PC-9 (cell line): ENCODE results near the gene FADD. TPM values are rescaled to one million over a fixed set of nuclear protein-coding genes. Genes with fewer than 3 reads are reported as not detected.

Experiments used
- BruUV-seq: library from RNA; stranded (reverse); fragments of 400-500 nt; replicated peaks from 2 replicates; lab custom pipeline; 2021; lab: Mats Ljungman, UMichigan
- CTCF ChIA-PET: fragments of 300-600 bp; sonication (Branson Sonifier 250); formaldehyde crosslinking; loops from one replicate; lab custom pipeline; 2022; ENCODE audit warnings: antibody characterized with exemption; lab: Charles Lee
- POLR2A ChIA-PET: fragments of 300-600 bp; sonication (Branson Sonifier 250); formaldehyde crosslinking; loops from one replicate; lab custom pipeline; 2022; ENCODE audit warnings: antibody characterized with exemption; ENCODE audit not compliant: unreplicated experiment; lab: Charles Lee
- DNase-seq, 2 experiments: peaks; one replicate each; pipeline versions ENCODE4 v3.0.0 to v3.0.0-alpha.2; 2015 to 2022; ENCODE audit warnings: mixed read lengths in 1 of 2
- H2AFZ ChIP-seq: fragments of 200-600 bp; sonication (generic); 2 replicates; pipeline ENCODE4 v1.8.1; 2017; ENCODE audit warnings: antibody characterized with exemption
- H3F3A ChIP-seq: fragments of 200-600 bp; sonication (generic); 2 replicates; pipeline ENCODE4 v1.8.1; 2017; ENCODE audit warnings: antibody characterized with exemption, mild to moderate bottlenecking, low read depth; ENCODE audit not compliant: insufficient read depth
- H3K27ac ChIP-seq: fragments of 200-600 bp; sonication (generic); 2 replicates; pipeline ENCODE4 v1.6.1; 2016; ENCODE audit warnings: mixed run types
- H3K27me3 ChIP-seq: fragments of 200-600 bp; sonication (generic); 2 replicates; pipeline ENCODE4 v1.6.1; 2016; ENCODE audit warnings: low read depth, mixed run types; ENCODE audit not compliant: insufficient read depth
- H3K36me3 ChIP-seq: fragments of 200-600 bp; sonication (generic); 2 replicates; pipeline ENCODE4 v1.6.1; 2016; ENCODE audit warnings: low read depth, mixed run types
- H3K4me1 ChIP-seq: fragments of 200-600 bp; sonication (generic); replicated peaks from 2 replicates; pipeline ENCODE4 v1.6.1; 2016; ENCODE audit warnings: mixed run types; ENCODE audit not compliant: insufficient read depth
- H3K4me2 ChIP-seq: fragments of 200-600 bp; sonication (generic); 2 replicates; pipeline ENCODE4 v1.6.1; 2017; ENCODE audit warnings: mixed run types
- H3K4me3 ChIP-seq: fragments of 200-600 bp; sonication (generic); 2 replicates; pipeline ENCODE4 v1.6.1; 2016; ENCODE audit warnings: mixed run types
- H3K79me2 ChIP-seq: fragments of 200-600 bp; sonication (generic); 2 replicates; pipeline ENCODE4 v1.6.1; 2017; ENCODE audit warnings: low read depth, mixed run types
- H3K9me2 ChIP-seq: fragments of 200-600 bp; sonication (generic); 2 replicates; pipeline ENCODE4 v1.8.1; 2017; ENCODE audit warnings: mild to moderate bottlenecking; ENCODE audit not compliant: insufficient read depth
- H3K9me3 ChIP-seq: fragments of 200-600 bp; sonication (generic); 2 replicates; pipeline ENCODE4 v1.8.1; 2016; ENCODE audit warnings: low read depth; ENCODE audit not compliant: insufficient read depth
- H4K20me1 ChIP-seq: fragments of 200-600 bp; sonication (generic); 2 replicates; pipeline ENCODE4 v1.8.1; 2017; ENCODE audit not compliant: insufficient read depth
- EZH2 ChIP-seq: fragments of 200-600 bp; sonication (generic); IDR thresholded peaks from 2 replicates; pipeline ENCODE4 v1.8.0; 2017; ENCODE audit warnings: antibody characterized with exemption, low read depth
- intact Hi-C: fragments of 100-400 bp; cut with micrococcal nuclease; formaldehyde crosslinking; loops from one replicate; pipeline ENCODE4 v1.10.0; 2022; ENCODE audit not compliant: unreplicated experiment
- total RNA-seq: library from RNA; stranded (reverse); gene quantifications from 2 replicates; pipeline ENCODE4 v1.2.3, GENCODE V29; 2021
- TF ChIP-seq, protein P1 (sequence below): fragments of 200-600 bp; sonication (generic); conservative IDR thresholded peaks from 2 replicates; pipeline ENCODE4 v1.6.1; 2017; ENCODE audit warnings: mixed run types, antibody characterized with exemption, mild to moderate bottlenecking, moderate library complexity

Gene FADD
- total RNA-seq, 1 experiment from 2014 or later: 47.8 TPM

DNA sequence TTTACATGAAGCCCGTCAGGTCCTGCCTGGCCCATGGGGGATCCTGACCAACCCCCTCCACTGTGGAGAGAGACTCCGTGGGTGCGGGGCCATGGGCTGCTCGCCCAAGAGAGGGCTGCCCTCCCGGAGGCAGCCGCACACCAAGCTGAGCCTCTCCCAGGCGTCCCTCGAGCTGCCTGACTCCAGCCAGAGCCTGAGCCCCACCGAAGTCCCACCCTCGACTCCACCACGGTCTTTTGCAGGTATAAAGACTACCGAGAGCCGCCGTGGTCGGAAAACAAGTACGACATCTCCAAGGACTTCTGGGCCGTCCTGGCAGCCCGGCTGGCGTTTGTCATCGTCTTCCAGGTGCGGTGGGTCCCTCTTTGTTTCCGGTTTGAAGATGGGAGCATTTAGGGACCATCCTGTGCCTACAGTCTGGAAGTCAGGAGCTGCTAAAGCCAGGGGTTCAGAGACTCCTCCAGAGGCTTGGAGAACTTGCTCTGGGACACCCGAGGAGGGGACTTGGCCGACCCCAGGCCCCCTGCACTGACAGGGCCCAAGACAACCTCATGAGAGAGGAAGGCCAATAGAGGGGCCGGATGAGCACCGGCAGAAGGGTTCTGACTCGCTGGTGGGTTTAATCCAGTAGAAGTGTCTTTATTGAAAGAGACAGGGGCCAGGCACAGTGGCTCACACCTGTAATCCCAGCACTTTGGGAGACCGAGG, 17.6 kb upstream of the FADD start:
- H3F3A ChIP-seq: peaks cover 91% of the 10 kb centered on the region
- ChIA-PET CTCF (no interaction called here), POLR2A (no interaction called here)
- H3K4me3 ChIP-seq: no peak overlapping the region
- no peaks in the 10 kb centered on the region for H3K4me1 ChIP-seq
- no peak overlapping the region for H3K4me2 ChIP-seq
- no TSS peak for BruUV-seq
- no peaks in the 10 kb centered on the region for H3K27me3 ChIP-seq
- no peak overlapping the region for H2AFZ ChIP-seq
- no peak for DNase-seq
- H3K9me3 ChIP-seq: no peaks in the 10 kb centered on the region
- TF ChIP-seq EZH2: no peak
- TF ChIP-seq, protein P1, sequence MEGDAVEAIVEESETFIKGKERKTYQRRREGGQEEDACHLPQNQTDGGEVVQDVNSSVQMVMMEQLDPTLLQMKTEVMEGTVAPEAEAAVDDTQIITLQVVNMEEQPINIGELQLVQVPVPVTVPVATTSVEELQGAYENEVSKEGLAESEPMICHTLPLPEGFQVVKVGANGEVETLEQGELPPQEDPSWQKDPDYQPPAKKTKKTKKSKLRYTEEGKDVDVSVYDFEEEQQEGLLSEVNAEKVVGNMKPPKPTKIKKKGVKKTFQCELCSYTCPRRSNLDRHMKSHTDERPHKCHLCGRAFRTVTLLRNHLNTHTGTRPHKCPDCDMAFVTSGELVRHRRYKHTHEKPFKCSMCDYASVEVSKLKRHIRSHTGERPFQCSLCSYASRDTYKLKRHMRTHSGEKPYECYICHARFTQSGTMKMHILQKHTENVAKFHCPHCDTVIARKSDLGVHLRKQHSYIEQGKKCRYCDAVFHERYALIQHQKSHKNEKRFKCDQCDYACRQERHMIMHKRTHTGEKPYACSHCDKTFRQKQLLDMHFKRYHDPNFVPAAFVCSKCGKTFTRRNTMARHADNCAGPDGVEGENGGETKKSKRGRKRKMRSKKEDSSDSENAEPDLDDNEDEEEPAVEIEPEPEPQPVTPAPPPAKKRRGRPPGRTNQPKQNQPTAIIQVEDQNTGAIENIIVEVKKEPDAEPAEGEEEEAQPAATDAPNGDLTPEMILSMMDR: no peak
- peaks cover 27% of the 10 kb centered on the region for H4K20me1 ChIP-seq
- H3K36me3 ChIP-seq: peaks cover 53% of the 10 kb centered on the region
- H3K27ac ChIP-seq: no peak overlapping the region
- H3K79me2 ChIP-seq: no peaks in the 10 kb centered on the region
- intact Hi-C loops: no loop called here
- H3K9me2 ChIP-seq: no peaks in the 10 kb centered on the region

DNA sequence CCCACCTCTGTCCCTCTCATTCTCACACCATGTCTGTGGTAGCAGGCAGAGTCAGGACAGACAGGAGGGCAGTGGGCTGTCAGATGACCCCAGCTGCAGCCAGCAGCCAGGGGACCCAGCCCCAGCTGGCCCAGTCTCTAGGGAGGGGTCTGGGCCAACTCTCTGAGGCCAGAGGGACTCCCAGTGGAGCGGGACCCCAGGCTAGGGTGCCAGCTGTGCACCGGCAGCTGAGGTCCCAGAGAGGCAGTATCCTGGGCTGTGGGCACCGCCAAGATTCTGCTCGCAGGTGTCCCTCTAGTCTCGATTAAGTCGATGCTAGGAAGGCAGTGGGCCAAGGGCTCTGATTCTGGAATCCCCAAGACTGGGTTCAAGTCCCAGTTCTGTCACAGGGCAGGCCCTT, 16.7 kb upstream of the FADD start:
- Histone ChIP-seq H2AFZ (no peak overlapping the region), H3K4me2 (no peak overlapping the region), H3K4me3 (no peak overlapping the region), H4K20me1 (peaks cover 27% of the 10 kb centered on the region), H3K4me1 (no peaks in the 10 kb centered on the region), H3K9me2 (no peaks in the 10 kb centered on the region), H3K79me2 (no peaks in the 10 kb centered on the region), H3K9me3 (no peaks in the 10 kb centered on the region), H3K36me3 (peaks cover 46% of the 10 kb centered on the region), H3F3A (peaks cover 94% of the 10 kb centered on the region), H3K27ac (no peak overlapping the region), H3K27me3 (no peaks in the 10 kb centered on the region)
- no TSS peak for BruUV-seq
- intact Hi-C loops: no loop called here
- no peak for DNase-seq
- ChIA-PET CTCF (no interaction called here), POLR2A (no interaction called here)
- TF ChIP-seq, protein P1: no peak
- TF ChIP-seq EZH2: no peak

DNA sequence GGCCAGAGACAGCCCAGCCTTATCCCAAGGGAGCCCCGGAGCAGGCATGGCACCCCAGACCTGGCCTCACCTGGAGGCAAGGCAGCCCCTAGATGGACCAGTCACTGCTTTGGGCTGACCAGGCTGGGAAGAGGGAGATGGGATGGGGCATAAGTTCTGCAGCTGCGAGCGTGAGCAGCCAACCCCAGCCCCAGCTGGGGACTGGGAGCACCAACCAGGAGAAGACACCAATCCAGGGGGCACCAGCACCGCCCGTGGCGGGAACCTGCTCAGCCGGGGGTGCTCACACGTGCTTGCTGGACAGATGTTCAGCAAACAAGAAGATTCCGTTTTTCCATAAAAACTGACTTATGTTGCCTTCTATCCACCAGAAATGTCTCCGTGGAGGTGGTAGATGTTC, 16.2 kb upstream of the FADD start:
- no peak overlapping the region for H3K27ac ChIP-seq
- peaks cover 95% of the 10 kb centered on the region for H3F3A ChIP-seq
- no peaks in the 10 kb centered on the region for H3K9me3 ChIP-seq
- no peaks in the 10 kb centered on the region for H3K27me3 ChIP-seq
- no peaks in the 10 kb centered on the region for H3K9me2 ChIP-seq
- H3K79me2 ChIP-seq: no peaks in the 10 kb centered on the region
- TF ChIP-seq, protein P1: no peak
- no peak for TF ChIP-seq EZH2
- BruUV-seq: no TSS peak
- no peak overlapping the region for H2AFZ ChIP-seq
- ChIA-PET POLR2A (no interaction called here), CTCF (no interaction called here)
- H4K20me1 ChIP-seq: peaks cover 27% of the 10 kb centered on the region
- no peak for DNase-seq
- H3K36me3 ChIP-seq: peaks cover 42% of the 10 kb centered on the region
- H3K4me3 ChIP-seq: no peak overlapping the region
- intact Hi-C loops: no loop called here
- H3K4me2 ChIP-seq: no peak overlapping the region
- H3K4me1 ChIP-seq: no peaks in the 10 kb centered on the region
